GM12874 (cell line): Measurements from ENCODE around the gene ETV1.

Experiments used
- TF ChIP-seq, protein P1 (sequence below): IDR thresholded peaks from 2 replicates; pipeline ENCODE4 v1.5.1; 2011; ENCODE audit warnings: low read depth, mild to moderate bottlenecking, control low read depth, low read length, moderate library complexity; ENCODE audit not compliant: insufficient read depth

The ETV1 gene

DNA sequence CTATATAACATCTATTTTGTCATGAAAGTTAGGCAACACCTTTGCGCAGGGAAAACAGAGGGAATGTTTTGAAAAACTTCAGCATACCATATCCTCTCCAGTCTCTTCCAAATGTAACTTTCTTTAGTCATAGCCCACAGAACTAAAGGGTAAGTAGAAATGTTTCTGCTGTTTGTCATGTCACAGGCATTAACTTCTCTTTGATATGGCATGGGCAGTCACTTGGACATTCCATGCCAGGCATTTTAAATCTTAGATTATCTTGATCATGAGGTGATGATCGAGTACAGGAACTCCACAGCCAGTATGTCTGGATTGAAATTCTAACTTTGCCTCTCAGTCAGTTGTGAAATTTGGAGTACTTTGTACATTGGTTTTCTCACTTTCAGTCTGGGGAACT, 27.5 kb upstream of the ETV1 start:
- TF ChIP-seq, protein P1, sequence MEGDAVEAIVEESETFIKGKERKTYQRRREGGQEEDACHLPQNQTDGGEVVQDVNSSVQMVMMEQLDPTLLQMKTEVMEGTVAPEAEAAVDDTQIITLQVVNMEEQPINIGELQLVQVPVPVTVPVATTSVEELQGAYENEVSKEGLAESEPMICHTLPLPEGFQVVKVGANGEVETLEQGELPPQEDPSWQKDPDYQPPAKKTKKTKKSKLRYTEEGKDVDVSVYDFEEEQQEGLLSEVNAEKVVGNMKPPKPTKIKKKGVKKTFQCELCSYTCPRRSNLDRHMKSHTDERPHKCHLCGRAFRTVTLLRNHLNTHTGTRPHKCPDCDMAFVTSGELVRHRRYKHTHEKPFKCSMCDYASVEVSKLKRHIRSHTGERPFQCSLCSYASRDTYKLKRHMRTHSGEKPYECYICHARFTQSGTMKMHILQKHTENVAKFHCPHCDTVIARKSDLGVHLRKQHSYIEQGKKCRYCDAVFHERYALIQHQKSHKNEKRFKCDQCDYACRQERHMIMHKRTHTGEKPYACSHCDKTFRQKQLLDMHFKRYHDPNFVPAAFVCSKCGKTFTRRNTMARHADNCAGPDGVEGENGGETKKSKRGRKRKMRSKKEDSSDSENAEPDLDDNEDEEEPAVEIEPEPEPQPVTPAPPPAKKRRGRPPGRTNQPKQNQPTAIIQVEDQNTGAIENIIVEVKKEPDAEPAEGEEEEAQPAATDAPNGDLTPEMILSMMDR: no peak

DNA sequence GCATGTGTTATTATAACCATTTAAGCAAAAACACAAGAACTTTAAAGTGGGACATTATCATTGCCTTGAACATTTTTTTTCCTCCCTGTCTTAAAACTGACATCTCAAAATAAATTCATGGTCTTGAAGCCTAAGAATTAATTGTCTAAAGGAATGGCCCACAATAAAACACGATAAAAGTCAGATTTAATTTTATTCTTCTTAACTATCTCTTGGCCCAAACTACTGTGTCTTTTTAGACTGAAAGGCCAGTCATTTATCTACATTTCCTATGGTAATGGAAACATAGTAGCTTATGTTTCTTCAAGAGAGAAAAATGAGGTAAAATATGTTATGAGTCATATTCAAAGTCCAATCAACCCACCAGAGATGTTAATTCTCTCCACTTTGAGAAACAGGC, 24.4 kb upstream of the ETV1 start:
- TF ChIP-seq, protein P1: no peak

DNA sequence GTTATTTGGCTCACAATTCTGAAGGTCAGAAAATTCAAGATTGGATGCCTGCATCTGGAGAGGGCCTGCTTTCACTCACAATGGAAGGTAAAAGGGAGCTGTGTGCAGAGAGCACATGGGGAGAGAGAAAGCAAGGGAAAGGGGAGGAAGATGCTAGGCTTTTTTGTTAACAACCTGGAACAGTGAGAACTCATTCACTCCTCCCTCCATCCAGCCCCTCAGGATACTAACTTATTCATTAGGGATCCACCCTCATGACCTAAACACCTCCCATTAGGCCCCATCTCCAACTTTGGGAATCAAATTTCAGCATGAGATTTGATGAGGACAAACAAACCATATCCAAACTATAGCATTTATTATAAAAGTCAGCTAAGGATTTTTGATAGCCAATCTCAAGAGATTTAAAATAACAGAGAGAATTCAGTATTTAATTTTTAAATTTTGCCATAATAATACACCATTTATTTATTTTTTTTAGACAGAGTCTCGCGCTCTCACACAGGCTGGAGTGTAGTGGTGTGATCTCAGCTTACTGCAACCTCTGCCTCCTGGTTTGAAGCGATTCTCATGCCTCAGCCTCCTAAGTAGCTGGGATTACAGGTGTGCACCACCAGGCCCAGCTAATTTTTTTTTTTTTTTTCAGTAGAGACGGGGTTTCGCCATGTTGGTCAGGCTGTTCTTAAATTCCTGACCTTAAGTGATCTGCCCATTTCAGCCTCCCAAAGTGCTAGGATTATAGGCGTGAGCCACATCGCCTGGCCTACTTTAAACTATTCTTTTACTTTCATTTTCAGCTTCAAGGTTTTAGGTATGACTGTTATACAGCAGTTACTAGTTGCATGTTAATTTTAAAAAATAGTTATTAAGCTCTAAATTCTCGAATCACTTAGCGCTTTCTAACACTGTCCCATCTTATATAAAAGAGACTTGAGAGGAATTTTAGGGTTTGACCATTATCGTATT, 20.3 kb upstream of the ETV1 start:
- TF ChIP-seq, protein P1: no peak

DNA sequence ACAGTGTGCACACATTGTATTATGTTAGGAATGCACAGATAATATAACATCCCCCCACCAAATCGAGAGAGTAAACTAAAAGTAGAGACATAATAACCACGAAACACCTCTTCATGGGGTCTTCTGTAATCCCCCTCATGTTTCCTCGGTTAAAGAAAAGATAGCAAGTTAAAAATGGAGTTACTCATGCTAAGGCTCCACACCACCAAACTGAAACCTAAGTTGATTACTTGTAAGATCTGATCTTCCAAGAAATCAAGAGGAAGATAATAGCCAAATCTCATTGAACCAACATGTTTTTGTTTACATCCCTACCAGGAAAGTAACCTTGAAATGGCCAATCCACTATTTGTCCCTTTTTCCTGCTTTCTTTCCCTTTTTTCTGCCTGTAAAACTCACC, 11.7 kb upstream of the ETV1 start:
- TF ChIP-seq, protein P1: no peak

DNA sequence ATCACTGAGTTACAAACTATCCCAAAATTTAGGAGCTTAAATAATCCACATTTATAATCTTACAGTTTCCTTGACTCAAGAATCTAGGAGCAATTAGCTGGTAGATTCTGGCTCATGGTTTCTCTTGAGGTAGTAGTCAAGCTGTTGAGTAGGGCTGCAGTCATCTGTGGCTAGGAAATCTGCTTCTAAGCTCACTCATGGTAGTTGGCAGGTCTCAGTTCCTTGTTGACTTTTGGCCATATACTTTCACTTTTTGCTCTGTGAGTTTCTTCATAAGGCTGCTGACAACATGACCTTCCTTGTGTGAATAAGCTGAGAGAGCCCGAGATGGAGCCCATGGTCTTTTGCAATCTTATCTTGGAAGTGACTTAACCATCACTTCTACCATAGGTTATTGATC, 10.8 kb upstream of the ETV1 start:
- TF ChIP-seq, protein P1: no peak

DNA sequence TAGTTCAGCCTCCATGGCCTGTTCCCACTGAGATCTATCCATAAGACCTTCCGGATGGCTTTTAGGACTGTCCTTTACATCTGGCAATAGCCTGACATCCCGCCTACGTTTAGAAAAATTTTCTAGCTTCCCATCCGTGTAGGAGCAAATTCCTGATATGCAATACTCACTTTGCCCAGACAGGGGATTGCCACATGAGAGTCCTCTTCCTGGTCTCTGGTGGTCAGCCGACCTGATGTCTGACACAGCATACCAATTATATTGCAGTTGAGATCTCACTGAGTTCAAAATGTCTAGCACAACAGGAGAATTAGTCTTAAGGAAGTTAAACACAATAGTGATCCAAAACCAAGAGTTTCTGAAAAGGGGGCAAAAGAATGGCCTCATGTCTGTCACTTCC, 9.4 kb upstream of the ETV1 start:
- TF ChIP-seq, protein P1: no peak

DNA sequence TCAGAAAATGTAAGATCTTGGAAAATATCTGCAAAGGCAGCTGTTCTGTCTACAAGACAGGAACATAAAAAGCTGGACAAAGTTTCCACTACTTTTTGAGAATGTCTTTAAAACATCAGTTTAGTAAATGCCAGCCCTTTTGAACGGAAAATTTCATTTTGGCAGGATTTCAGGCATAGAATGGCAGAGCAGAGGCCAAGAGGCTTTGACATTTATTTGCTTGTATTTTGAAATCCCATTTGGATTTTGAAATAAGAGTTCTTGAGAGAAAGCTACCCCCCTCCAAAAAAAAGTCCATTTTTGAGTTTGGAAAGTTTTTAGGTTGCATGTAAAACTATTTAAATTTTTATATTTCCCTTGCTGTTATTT, 3.1 kb upstream of the ETV1 start:
- TF ChIP-seq, protein P1: no peak
